Regular cardiac myocyte (primary cell): ENCODE measurements around the gene NKX1-2. TPM values are rescaled to one million over a fixed set of nuclear protein-coding genes. Genes with fewer than 3 reads are reported as not detected.

Source experiments
- total RNA-seq: library from RNA; depleted of rRNA; stranded (reverse); fragments of >200 nt; gene quantifications from 2 replicates; pipeline ENCODE4 v1.2.3, GENCODE V29; 2014

NKX1-2 gene
- total RNA-seq = not detected in 2 replicates

GRCh38 chr10:124450012-124450782 is at the start of gene NKX1-2:
TSS of gene NKX1-2 (minus strand) at chr10:124450035. CDS start at chr10:124449943, 92 bp downstream.

GRCh38 chr10:124461642-124462347 is 12.0 kb upstream of the NKX1-2 start, which contains the start of gene LHPP:
TSS of gene LHPP (plus strand) at chr10:124461823. CDS start at chr10:124461863, 40 bp downstream.

GRCh38 chr10:124418726-124419501 is 30.9 kb downstream of the NKX1-2 start, which contains the start of gene OAT:
TSS of gene OAT (minus strand) at chr10:124418923. CDS start at chr10:124412171, 6,752 bp downstream.

Other genes with a start within 250 kb of the NKX1-2 start
- 186 and 190 TPM in 2 replicates for gene OAT, start 31.1 kb downstream of the NKX1-2 start, total RNA-seq
- 10.7 and 11.1 TPM in 2 replicates for gene LHPP, start 11.8 kb upstream of the NKX1-2 start, total RNA-seq